ENCODE data around the gene SLX4IP. TPM values are rescaled to one million over a fixed set of nuclear protein-coding genes. Genes with fewer than 3 reads are reported as not detected.
A peak's percentile ranks its signal among the peaks of the same experiment; 100 is the strongest.

The SLX4IP gene
- total and polyA plus RNA-seq, 2 of the 13 experiments (the other 11 are each of a cell fraction or from before 2014, with no cell fraction given), result 3.6 to 7.3 TPM

DNA sequence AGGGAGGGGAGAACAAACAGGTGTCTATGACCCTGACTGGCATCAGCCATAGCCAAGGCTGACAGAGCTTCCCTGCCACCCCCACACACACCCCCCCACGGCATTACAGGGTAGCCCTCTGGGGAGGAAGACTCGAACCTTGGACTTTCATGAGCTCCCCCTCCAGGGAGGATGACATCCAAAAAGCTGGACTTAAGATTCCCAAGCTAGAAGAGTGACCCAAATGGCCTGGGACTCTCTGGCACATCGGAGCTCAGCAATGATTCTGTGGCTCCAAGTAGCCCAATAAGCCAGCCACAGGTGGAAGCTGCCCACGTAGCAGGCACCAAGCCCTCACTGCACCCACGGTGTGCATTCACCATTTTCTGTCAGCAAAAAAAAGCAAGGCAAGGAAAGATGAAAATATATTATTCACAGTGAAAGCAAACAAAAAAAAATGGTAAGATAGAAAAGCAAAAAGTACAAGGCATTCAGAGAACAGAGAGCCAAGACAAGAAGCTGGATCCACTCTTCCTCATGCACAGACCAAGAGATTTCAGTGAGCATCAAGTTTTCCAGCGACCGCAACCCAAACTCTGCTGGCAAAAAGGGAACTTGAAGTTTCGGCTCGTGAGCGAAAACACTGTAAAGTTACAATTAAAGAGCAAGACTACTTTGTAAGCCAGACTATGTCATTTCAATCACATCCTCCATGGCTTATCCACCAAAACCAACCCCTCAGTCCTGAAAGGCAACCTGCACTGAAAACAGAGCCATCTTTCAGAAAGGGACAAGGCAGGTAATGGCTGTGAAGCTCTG lies 227.8 kb downstream of the SLX4IP start (continued):
- TF ChIP-seq ZNF850 (CRISPR knock-in tag; conservative IDR thresholded peaks at IDR 0.05), result no peak
- TF ChIP-seq KMT2B (CRISPR knock-in tag; IDR thresholded peaks at IDR 0.05), result no peak
- TF ChIP-seq NRL (CRISPR knock-in tag; IDR thresholded peaks at IDR 0.05; ENCODE audit: borderline replicate concordance), result 0 out of 2 replicates have a peak, but pooled peaks have one; percentile 22
- TF ChIP-seq STAT5B (CRISPR knock-in tag; IDR thresholded peaks at IDR 0.05), result no peak
- no peak for TF ChIP-seq SYNCRIP (IDR thresholded peaks at IDR 0.05; ENCODE audit: insufficient read depth, low read depth, low read length)
- TF ChIP-seq, protein P1, sequence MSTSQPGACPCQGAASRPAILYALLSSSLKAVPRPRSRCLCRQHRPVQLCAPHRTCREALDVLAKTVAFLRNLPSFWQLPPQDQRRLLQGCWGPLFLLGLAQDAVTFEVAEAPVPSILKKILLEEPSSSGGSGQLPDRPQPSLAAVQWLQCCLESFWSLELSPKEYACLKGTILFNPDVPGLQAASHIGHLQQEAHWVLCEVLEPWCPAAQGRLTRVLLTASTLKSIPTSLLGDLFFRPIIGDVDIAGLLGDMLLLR (CRISPR knock-in tag; IDR thresholded peaks at IDR 0.05), result 0 out of 2 replicates have a peak, but pooled peaks have one; percentile 15
- TF ChIP-seq MTF1 (CRISPR knock-in tag; IDR thresholded peaks at IDR 0.05), result no peak
- TF ChIP-seq, protein P2, sequence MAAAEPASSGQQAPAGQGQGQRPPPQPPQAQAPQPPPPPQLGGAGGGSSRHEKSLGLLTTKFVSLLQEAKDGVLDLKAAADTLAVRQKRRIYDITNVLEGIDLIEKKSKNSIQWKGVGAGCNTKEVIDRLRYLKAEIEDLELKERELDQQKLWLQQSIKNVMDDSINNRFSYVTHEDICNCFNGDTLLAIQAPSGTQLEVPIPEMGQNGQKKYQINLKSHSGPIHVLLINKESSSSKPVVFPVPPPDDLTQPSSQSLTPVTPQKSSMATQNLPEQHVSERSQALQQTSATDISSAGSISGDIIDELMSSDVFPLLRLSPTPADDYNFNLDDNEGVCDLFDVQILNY (CRISPR knock-in tag; conservative IDR thresholded peaks at IDR 0.05), result no peak
- TF ChIP-seq ZNF3 (CRISPR knock-in tag; IDR thresholded peaks at IDR 0.05), result no peak

DNA sequence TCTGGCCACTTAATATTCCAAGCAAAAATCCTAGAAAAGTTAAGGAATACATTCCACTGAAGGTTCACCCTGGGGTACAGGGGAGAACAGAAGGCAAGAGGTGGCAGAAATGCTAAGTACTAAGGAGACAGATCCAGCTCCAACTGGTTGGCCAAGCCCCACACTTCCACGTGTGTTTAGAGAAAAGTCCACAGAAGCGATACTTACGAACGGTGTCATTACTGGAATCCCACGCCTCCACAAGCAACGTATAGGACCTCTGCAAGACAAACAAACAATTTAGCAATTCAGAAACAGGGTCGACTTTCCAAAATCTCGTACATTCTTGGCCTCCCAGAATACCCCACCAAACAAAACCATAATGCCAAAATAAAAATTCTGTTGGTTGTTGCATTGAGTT lies 228.7 kb downstream of the SLX4IP start:
- FAIRE-seq (peak; percentile 63), DNase-seq (ENCODE audit: low spot score) (no peak), ATAC-seq (no peak)
- no peaks in the 10 kb centered on the region for H3K9me3 ChIP-seq (ENCODE audit: low read length)
- TF ChIP-seq NR2F2 (IDR thresholded peaks at IDR 0.05; ENCODE audit: borderline replicate concordance, low read depth) (no peak), ZNF577 (CRISPR knock-in tag; IDR thresholded peaks at IDR 0.05; ENCODE audit: borderline replicate concordance, low read depth) (0 out of 2 replicates have a peak, but pooled peaks have one; percentile 5), NONO (IDR thresholded peaks at IDR 0.05) (no peak), NONO (CRISPR knock-in tag; conservative IDR thresholded peaks at IDR 0.05) (0 out of 2 replicates have a peak, but pooled peaks have one; percentile 32)
- intact Hi-C loops (cut with micrococcal nuclease; ENCODE audit: unreplicated experiment) (loop anchor here (10.0 kb wide), 1 partner anchor 199 kb away; no protein-coding TSS in a partner anchor), in situ Hi-C loops (cut with HindIII; ENCODE audit: extremely low pct_ligation_motif_present, low pct_unique_long_range_greater_than_20kb) (loop anchor here (5.0 kb wide), 1 partner anchor 111 kb away; no protein-coding TSS in a partner anchor)
- CTCF ChIA-PET (ENCODE audit: low intra/inter-chr PET ratio, low total read pairs), result no interaction called here
- no TSS peak for BruUV-seq (replicated peaks)
- H3K27me3 ChIP-seq (ENCODE audit: control insufficient read depth in 1 of 2, insufficient read depth in 2 of 2, low read length in 2 of 2), result no peaks in the 10 kb centered on the region
- peaks cover 45% of the 10 kb centered on the region for H4K20me1 ChIP-seq (ENCODE audit: insufficient read depth, low read length)
- peaks cover 100% of the 10 kb centered on the region for H3K4me1 ChIP-seq (ENCODE audit: insufficient read depth, low read length)
- WGBS (ENCODE audit: low lambda C conversion rate), result 95% methylated on average over 8 of the region's 8 CpGs
- no peak overlapping the region for H3K9ac ChIP-seq (ENCODE audit: insufficient read depth, low read depth, low read length)
- POLR2A ChIA-PET, result interaction anchor here (6.1 kb wide), 1 partner anchor 10 kb away, joined by 43 read pairs; the partner anchor contains the start of gene JAG1
- H2AFZ ChIP-seq (ENCODE audit: low read length), result no peak overlapping the region
- H3K36me3 ChIP-seq (replicated peaks in 1 of 2; ENCODE audit: control insufficient read depth in 1 of 2, insufficient read depth in 2 of 2, low read length in 2 of 2), result peaks cover 54 to 83% of the 10 kb centered on the region in 2 experiments
- H3K4me2 ChIP-seq (ENCODE audit: low read depth, low read length), result no peak overlapping the region
- H3K4me3 ChIP-seq (replicated peaks in 1 of 3; ENCODE audit: insufficient read depth in 1 of 3, low read depth in 2 of 3, low read length in 3 of 3), result no peak overlapping the region
- H3K27ac ChIP-seq (ENCODE audit: extremely low read length, insufficient read depth, low read length), result peak overlapping the region; percentile 46
- H3K79me2 ChIP-seq (ENCODE audit: insufficient read depth, low read length), result peaks cover 96% of the 10 kb centered on the region
